Astrocyte (in vitro differentiated cells and primary cell): ENCODE data around the gene NKAIN2.

Experiments used
- CTCF ChIP-seq: IDR thresholded peaks from 2 replicates; pipeline ENCODE4 v1.5.1; 2011; ENCODE audit warnings: low read depth, mild to moderate bottlenecking, inconsistent platforms, low read length, moderate library complexity; ENCODE audit not compliant: insufficient read depth
- EZH2 ChIP-seq: IDR thresholded peaks from 2 replicates; pipeline ENCODE4 v1.6.1; 2012; ENCODE audit warnings: mild to moderate bottlenecking, low read length, inconsistent platforms; ENCODE audit not compliant: insufficient read depth

- no peak for TF ChIP-seq CTCF
- TF ChIP-seq EZH2: no peak
Measured at GRCh38 chr6:124463271-124463670, 659.6 kb downstream of the NKAIN2 start.
